ENCODE results near the gene DEFB108B. TPM values are rescaled to one million over a fixed set of nuclear protein-coding genes. Genes with fewer than 3 reads are reported as not detected.
"Not testable (repeated sequence)": the region's sequence is repeated elsewhere in the genome, so short reads cannot be mapped to it uniquely, and the experiment has no call there.

Gene DEFB108B
- total RNA-seq, 2 donors from 2014 or later: not detected

- H3K27me3 Mint-ChIP-seq; H3K9me3 Mint-ChIP-seq; H3K36me3 Mint-ChIP-seq; ATAC-seq; H3K4me3 Mint-ChIP-seq; H3K4me1 Mint-ChIP-seq (ENCODE audit: low read depth in 2 of 2); H3K27ac Mint-ChIP-seq; DNase-seq (ENCODE audit: low spot score): not testable (repeated sequence)
Measured at GRCh38 chr11:71860835-71861234, 27.8 kb downstream of the DEFB108B start.

- H3K4me1 Mint-ChIP-seq (ENCODE audit: low read depth in 2 of 2); ATAC-seq; H3K27me3 Mint-ChIP-seq; H3K36me3 Mint-ChIP-seq; H3K4me3 Mint-ChIP-seq; DNase-seq (ENCODE audit: low spot score); H3K27ac Mint-ChIP-seq; H3K9me3 Mint-ChIP-seq: not testable (repeated sequence)
Measured at GRCh38 chr11:71863978-71864627, 31.1 kb downstream of the DEFB108B start.

GRCh38 chr11:71867209-71867608 lies 34.2 kb downstream of the DEFB108B start:
- not testable (repeated sequence) for H3K4me3 Mint-ChIP-seq; DNase-seq (ENCODE audit: low spot score); ATAC-seq; H3K27ac Mint-ChIP-seq; H3K4me1 Mint-ChIP-seq (ENCODE audit: low read depth in 2 of 2); H3K9me3 Mint-ChIP-seq; H3K36me3 Mint-ChIP-seq; H3K27me3 Mint-ChIP-seq

- H3K36me3 Mint-ChIP-seq; H3K27me3 Mint-ChIP-seq; H3K27ac Mint-ChIP-seq; H3K4me3 Mint-ChIP-seq; H3K4me1 Mint-ChIP-seq (ENCODE audit: low read depth in 2 of 2); H3K9me3 Mint-ChIP-seq; DNase-seq (ENCODE audit: low spot score); ATAC-seq: not testable (repeated sequence)
Measured at GRCh38 chr11:71869931-71870330, 36.9 kb downstream of the DEFB108B start.

- not testable (repeated sequence) for H3K27me3 Mint-ChIP-seq; H3K4me1 Mint-ChIP-seq (ENCODE audit: low read depth in 2 of 2); H3K27ac Mint-ChIP-seq; H3K9me3 Mint-ChIP-seq; H3K4me3 Mint-ChIP-seq; ATAC-seq; H3K36me3 Mint-ChIP-seq; DNase-seq (ENCODE audit: low spot score)
Measured at GRCh38 chr11:71870661-71871060, 37.7 kb downstream of the DEFB108B start.

- H3K4me1 Mint-ChIP-seq (ENCODE audit: low read depth in 2 of 2); DNase-seq (ENCODE audit: low spot score); H3K36me3 Mint-ChIP-seq; H3K4me3 Mint-ChIP-seq; ATAC-seq; H3K27ac Mint-ChIP-seq; H3K27me3 Mint-ChIP-seq; H3K9me3 Mint-ChIP-seq: not testable (repeated sequence)
Measured at GRCh38 chr11:71876262-71876661, 43.3 kb downstream of the DEFB108B start.

- not testable (repeated sequence) for DNase-seq (ENCODE audit: low spot score); H3K9me3 Mint-ChIP-seq; H3K36me3 Mint-ChIP-seq; H3K4me3 Mint-ChIP-seq; H3K27me3 Mint-ChIP-seq; H3K4me1 Mint-ChIP-seq (ENCODE audit: low read depth in 2 of 2); ATAC-seq; H3K27ac Mint-ChIP-seq
Measured at GRCh38 chr11:71878059-71878458, 45.1 kb downstream of the DEFB108B start, which contains the start of gene DEFB131B. Gene DEFB131B, plus strand, starts transcription at chr11:71878453. Its CDS starts 0 bp downstream, at chr11:71878453.

- ATAC-seq; H3K4me1 Mint-ChIP-seq (ENCODE audit: low read depth in 2 of 2); DNase-seq (ENCODE audit: low spot score); H3K9me3 Mint-ChIP-seq; H3K4me3 Mint-ChIP-seq; H3K36me3 Mint-ChIP-seq; H3K27me3 Mint-ChIP-seq; H3K27ac Mint-ChIP-seq: not testable (repeated sequence)
Measured at GRCh38 chr11:71885806-71886205, 52.8 kb downstream of the DEFB108B start.

Other genes starting within 250 kb of the DEFB108B start
- gene DEFB131B, start 45.3 kb downstream of the DEFB108B start, total RNA-seq: not detected
- 10 to 100 TPM in 1 of 2 donors, 1 to 10 TPM in 1; 9.5 to 29.0 TPM for gene XNDC1N, start 95.4 kb downstream of the DEFB108B start, total RNA-seq
- 10 to 100 TPM; 34.4 to 45.5 TPM for gene RNF121, start 95.8 kb downstream of the DEFB108B start, total RNA-seq
- 10 to 100 TPM; 16.5 to 20.6 TPM for gene IL18BP, start 165.7 kb downstream of the DEFB108B start, total RNA-seq
- 100 to 1,000 TPM; 181 to 216 TPM for gene NUMA1, start 247.3 kb downstream of the DEFB108B start, total RNA-seq
- 1 to 10 TPM; 3.5 to 7.2 TPM for gene LRRC51, start 247.7 kb downstream of the DEFB108B start, total RNA-seq